Measurements from ENCODE around the gene COL6A3. TPM values are rescaled to one million over a fixed set of nuclear protein-coding genes. Genes with fewer than 3 reads are reported as not detected.

Gene COL6A3
- total RNA-seq, 2 experiments from 2014 or later: 0.90 to 1.3 TPM

Other genes with a start within 250 kb of the COL6A3 start
- gene MLPH, start 73.1 kb upstream of the COL6A3 start, total RNA-seq: not detected
- not detected for gene PRLH, start 152.4 kb upstream of the COL6A3 start, total RNA-seq
- not detected for gene RAB17, start 176.6 kb upstream of the COL6A3 start, total RNA-seq
- gene LRRFIP1, start 213.4 kb upstream of the COL6A3 start, total RNA-seq: 100 to 1,000 TPM; 242 to 248 TPM

Measured in activated CD4-positive, alpha-beta memory T cell treated with anti-CD3 and anti-CD28 coated beads, Interleukin-2, amount 10 ng/mL, durations not matched to agents 7 days and 5 days (primary cell).